Renal pelvis (tissue), 3 donors: Measurements from ENCODE around the gene RNU7-1. TPM values are rescaled to one million over a fixed set of nuclear protein-coding genes. Genes with fewer than 3 reads are reported as not detected.

Source experiments
- polyA plus RNA-seq, 3 donors: library from polyadenylated mRNA; unstranded; fragments of 120-200 nt; gene quantifications; one replicate each; pipeline ENCODE4 v1.2.1, GENCODE V29; 2013; ENCODE audit not compliant: insufficient read length in 3 of 3

The RNU7-1 gene
- polyA plus RNA-seq, 3 donors: 5.8 TPM; not detected in 2

Other genes starting within 250 kb of the RNU7-1 start
- 10 to 100 TPM; 12.8 to 15.3 (median 14.3) TPM for gene PIANP, start 243.0 kb upstream of the RNU7-1 start, polyA plus RNA-seq
- gene COPS7A, start 219.8 kb upstream of the RNU7-1 start, polyA plus RNA-seq: 10 to 100 TPM; 68.4 to 70.3 (median 69.4) TPM
- gene MLF2, start 190.7 kb upstream of the RNU7-1 start, polyA plus RNA-seq: 100 to 1,000 TPM; 213 to 247 (median 244) TPM
- gene PTMS, start 177.5 kb upstream of the RNU7-1 start, polyA plus RNA-seq: 100 to 1,000 TPM; 589 to 718 (median 618) TPM
- 1 to 10 TPM; 1.1 to 2.0 (median 1.4) TPM for gene LAG3, start 171.3 kb upstream of the RNU7-1 start, polyA plus RNA-seq
- 10 to 100 TPM; 31.0 to 33.1 (median 32.1) TPM for gene CD4, start 154.3 kb upstream of the RNU7-1 start, polyA plus RNA-seq
- gene GPR162, start 122.0 kb upstream of the RNU7-1 start, polyA plus RNA-seq: 10 to 100 TPM; 33.9 to 36.0 (median 35.9) TPM
- gene P3H3, start 115.4 kb upstream of the RNU7-1 start, polyA plus RNA-seq: 10 to 100 TPM; 35.2 to 48.0 (median 38.3) TPM
- gene GNB3, start 102.9 kb upstream of the RNU7-1 start, polyA plus RNA-seq: 10 to 100 TPM in 1 of 3 donors, 1 to 10 TPM in 2; 7.0 to 13.0 (median 9.9) TPM
- 10 to 100 TPM; 27.2 to 37.0 (median 29.7) TPM for gene CDCA3, start 92.5 kb upstream of the RNU7-1 start, polyA plus RNA-seq
- gene USP5, start 91.7 kb upstream of the RNU7-1 start, polyA plus RNA-seq: 10 to 100 TPM; 60.3 to 70.2 (median 69.8) TPM
- gene TPI1, start 76.3 kb upstream of the RNU7-1 start, polyA plus RNA-seq: 100 to 1,000 TPM; 560 to 690 (median 592) TPM
- gene SPSB2, start 70.5 kb upstream of the RNU7-1 start, polyA plus RNA-seq: 10 to 100 TPM; 14.8 to 16.8 (median 16.8) TPM
- 10 to 100 TPM; 20.5 to 21.0 (median 20.9) TPM for gene LRRC23, start 39.0 kb upstream of the RNU7-1 start, polyA plus RNA-seq
- 10 to 100 TPM; 12.6 to 17.2 (median 14.1) TPM for gene ENO2, start 29.2 kb upstream of the RNU7-1 start, polyA plus RNA-seq
- gene ATN1, start 15.9 kb upstream of the RNU7-1 start, polyA plus RNA-seq: 100 to 1,000 TPM; 116 to 147 (median 131) TPM
- 100 to 1,000 TPM; 135 to 204 (median 158) TPM for gene C12orf57, start 206 bp downstream of the RNU7-1 start, polyA plus RNA-seq
- 10 to 100 TPM; 21.1 to 25.2 (median 25.1) TPM for gene PTPN6, start 7.5 kb downstream of the RNU7-1 start, polyA plus RNA-seq
- gene PHB2, start 26.8 kb downstream of the RNU7-1 start, polyA plus RNA-seq: 100 to 1,000 TPM; 256 to 302 (median 298) TPM
- 10 to 100 TPM; 41.0 to 53.3 (median 50.5) TPM for gene EMG1, start 27.1 kb downstream of the RNU7-1 start, polyA plus RNA-seq
- 10 to 100 TPM; 56.5 to 69.0 (median 66.6) TPM for gene LPCAT3, start 74.7 kb downstream of the RNU7-1 start, polyA plus RNA-seq
- gene C1S, start 116.9 kb downstream of the RNU7-1 start, polyA plus RNA-seq: 10 to 100 TPM; 43.0 to 49.6 (median 47.4) TPM
- gene C1R, start 148.6 kb downstream of the RNU7-1 start, polyA plus RNA-seq: 10 to 100 TPM; 34.8 to 47.5 (median 37.3) TPM
- gene C1RL, start 165.4 kb downstream of the RNU7-1 start, polyA plus RNA-seq: 10 to 100 TPM; 28.4 to 46.9 (median 46.4) TPM
- 10 to 100 TPM; 52.3 to 62.9 (median 53.2) TPM for gene RBP5, start 185.1 kb downstream of the RNU7-1 start, polyA plus RNA-seq
- gene CLSTN3, start 186.6 kb downstream of the RNU7-1 start, polyA plus RNA-seq: 100 to 1,000 TPM in 1 of 3 donors, 10 to 100 TPM in 2; 81.1 to 122 (median 99.1) TPM
- gene PEX5, start 245.9 kb downstream of the RNU7-1 start, polyA plus RNA-seq: 10 to 100 TPM; 51.7 to 56.0 (median 54.1) TPM